ENCODE results near the gene ITPR1. TPM values are rescaled to one million over a fixed set of nuclear protein-coding genes. Genes with fewer than 3 reads are reported as not detected.

The ITPR1 gene
- polyA plus RNA-seq, 1 donor from 2014 or later = 2.1 TPM

DNA sequence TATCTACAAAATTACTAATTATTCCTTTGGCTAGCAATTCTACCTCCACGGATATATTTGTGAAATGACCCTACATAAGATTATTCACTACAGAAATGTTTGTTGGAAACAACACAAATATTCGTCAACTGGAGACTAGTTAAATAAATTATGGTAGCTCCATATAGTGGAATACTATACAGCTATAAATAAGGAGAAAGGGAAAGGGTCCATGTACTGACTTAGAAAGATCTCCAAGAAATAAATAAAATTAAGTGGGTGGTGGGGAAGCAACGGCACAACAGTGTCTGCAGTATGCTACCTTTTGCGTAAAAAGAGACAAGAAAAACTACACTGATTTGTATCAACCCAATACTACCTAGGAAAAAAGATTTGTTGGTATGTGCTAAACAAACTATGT lies 389.4 kb downstream of the ITPR1 start:
- no peak overlapping the region for H3K27ac ChIP-seq (ENCODE audit: low read length)
- no peaks in the 10 kb centered on the region for H3K79me2 ChIP-seq (replicated peaks; ENCODE audit: insufficient read depth, low read length)
- H3K9me2 ChIP-seq (ENCODE audit: insufficient read depth, low read length) = no peaks in the 10 kb centered on the region
- no peak overlapping the region for H2AFZ ChIP-seq (ENCODE audit: low read depth, low read length)
- no peaks in the 10 kb centered on the region for H3K27me3 ChIP-seq (ENCODE audit: insufficient read depth, low read depth, low read length)
- H3K36me3 ChIP-seq (ENCODE audit: insufficient read depth, low read length) = no peaks in the 10 kb centered on the region
- no peak overlapping the region for H3K9ac ChIP-seq (ENCODE audit: low read length)
- H4K20me1 ChIP-seq (ENCODE audit: insufficient read depth) = no peaks in the 10 kb centered on the region
- no peaks in the 10 kb centered on the region for H3K9me3 ChIP-seq (ENCODE audit: low read length)
- TF ChIP-seq MXI1 (conservative IDR thresholded peaks at IDR 0.05; ENCODE audit: poor library complexity, severe bottlenecking) (no peak), RAD21 (conservative IDR thresholded peaks at IDR 0.05) (no peak), EZH2 (IDR thresholded peaks at IDR 0.05; ENCODE audit: borderline replicate concordance, insufficient read depth, low read length, poor library complexity, severe bottlenecking) (no peak), TAF1 (IDR thresholded peaks at IDR 0.05; ENCODE audit: low read depth) (no peak), EP300 (conservative IDR thresholded peaks at IDR 0.05; ENCODE audit: poor library complexity, severe bottlenecking) (no peak), POLR2AphosphoS5 (IDR thresholded peaks at IDR 0.05) (no peak), SMC3 (conservative IDR thresholded peaks at IDR 0.05; ENCODE audit: poor library complexity) (no peak)
- TF ChIP-seq, protein P1, sequence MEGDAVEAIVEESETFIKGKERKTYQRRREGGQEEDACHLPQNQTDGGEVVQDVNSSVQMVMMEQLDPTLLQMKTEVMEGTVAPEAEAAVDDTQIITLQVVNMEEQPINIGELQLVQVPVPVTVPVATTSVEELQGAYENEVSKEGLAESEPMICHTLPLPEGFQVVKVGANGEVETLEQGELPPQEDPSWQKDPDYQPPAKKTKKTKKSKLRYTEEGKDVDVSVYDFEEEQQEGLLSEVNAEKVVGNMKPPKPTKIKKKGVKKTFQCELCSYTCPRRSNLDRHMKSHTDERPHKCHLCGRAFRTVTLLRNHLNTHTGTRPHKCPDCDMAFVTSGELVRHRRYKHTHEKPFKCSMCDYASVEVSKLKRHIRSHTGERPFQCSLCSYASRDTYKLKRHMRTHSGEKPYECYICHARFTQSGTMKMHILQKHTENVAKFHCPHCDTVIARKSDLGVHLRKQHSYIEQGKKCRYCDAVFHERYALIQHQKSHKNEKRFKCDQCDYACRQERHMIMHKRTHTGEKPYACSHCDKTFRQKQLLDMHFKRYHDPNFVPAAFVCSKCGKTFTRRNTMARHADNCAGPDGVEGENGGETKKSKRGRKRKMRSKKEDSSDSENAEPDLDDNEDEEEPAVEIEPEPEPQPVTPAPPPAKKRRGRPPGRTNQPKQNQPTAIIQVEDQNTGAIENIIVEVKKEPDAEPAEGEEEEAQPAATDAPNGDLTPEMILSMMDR (IDR thresholded peaks at IDR 0.05; ENCODE audit: poor library complexity, severe bottlenecking) = no peak
- TF ChIP-seq, protein P2, sequence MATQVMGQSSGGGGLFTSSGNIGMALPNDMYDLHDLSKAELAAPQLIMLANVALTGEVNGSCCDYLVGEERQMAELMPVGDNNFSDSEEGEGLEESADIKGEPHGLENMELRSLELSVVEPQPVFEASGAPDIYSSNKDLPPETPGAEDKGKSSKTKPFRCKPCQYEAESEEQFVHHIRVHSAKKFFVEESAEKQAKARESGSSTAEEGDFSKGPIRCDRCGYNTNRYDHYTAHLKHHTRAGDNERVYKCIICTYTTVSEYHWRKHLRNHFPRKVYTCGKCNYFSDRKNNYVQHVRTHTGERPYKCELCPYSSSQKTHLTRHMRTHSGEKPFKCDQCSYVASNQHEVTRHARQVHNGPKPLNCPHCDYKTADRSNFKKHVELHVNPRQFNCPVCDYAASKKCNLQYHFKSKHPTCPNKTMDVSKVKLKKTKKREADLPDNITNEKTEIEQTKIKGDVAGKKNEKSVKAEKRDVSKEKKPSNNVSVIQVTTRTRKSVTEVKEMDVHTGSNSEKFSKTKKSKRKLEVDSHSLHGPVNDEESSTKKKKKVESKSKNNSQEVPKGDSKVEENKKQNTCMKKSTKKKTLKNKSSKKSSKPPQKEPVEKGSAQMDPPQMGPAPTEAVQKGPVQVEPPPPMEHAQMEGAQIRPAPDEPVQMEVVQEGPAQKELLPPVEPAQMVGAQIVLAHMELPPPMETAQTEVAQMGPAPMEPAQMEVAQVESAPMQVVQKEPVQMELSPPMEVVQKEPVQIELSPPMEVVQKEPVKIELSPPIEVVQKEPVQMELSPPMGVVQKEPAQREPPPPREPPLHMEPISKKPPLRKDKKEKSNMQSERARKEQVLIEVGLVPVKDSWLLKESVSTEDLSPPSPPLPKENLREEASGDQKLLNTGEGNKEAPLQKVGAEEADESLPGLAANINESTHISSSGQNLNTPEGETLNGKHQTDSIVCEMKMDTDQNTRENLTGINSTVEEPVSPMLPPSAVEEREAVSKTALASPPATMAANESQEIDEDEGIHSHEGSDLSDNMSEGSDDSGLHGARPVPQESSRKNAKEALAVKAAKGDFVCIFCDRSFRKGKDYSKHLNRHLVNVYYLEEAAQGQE (IDR thresholded peaks at IDR 0.05; ENCODE audit: borderline replicate concordance) = no peak
- no peaks in the 10 kb centered on the region for H3F3A ChIP-seq (ENCODE audit: insufficient read depth, low read length, poor library complexity, severe bottlenecking)
- H3K4me3 ChIP-seq (ENCODE audit: low read length) = no peak overlapping the region
- H3K4me2 ChIP-seq (ENCODE audit: low read length) = no peak overlapping the region

DNA sequence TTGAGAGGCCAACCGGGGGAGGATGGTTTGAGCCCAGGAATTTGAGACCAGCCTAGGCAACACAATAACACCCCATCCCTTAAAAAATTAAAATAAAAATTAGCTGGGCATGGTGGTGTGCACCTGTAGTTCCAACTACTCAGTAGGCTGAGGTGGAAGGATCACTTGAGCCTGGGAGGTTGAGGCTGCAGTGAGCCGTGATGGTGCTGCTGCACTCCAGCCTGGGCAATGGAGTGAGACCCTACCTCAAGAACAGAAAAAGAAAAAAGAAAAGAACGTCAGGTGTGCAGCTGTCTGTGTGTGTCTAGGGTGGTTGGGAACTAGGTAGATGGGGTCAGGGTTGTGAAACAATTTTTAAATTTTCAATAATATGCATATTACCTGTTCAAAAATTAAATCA lies 389.9 kb downstream of the ITPR1 start:
- TF ChIP-seq EZH2 (IDR thresholded peaks at IDR 0.05; ENCODE audit: borderline replicate concordance, insufficient read depth, low read length, poor library complexity, severe bottlenecking) = no peak
- no peak for TF ChIP-seq EP300 (conservative IDR thresholded peaks at IDR 0.05; ENCODE audit: poor library complexity, severe bottlenecking)
- TF ChIP-seq MXI1 (conservative IDR thresholded peaks at IDR 0.05; ENCODE audit: poor library complexity, severe bottlenecking) = no peak
- TF ChIP-seq RAD21 (conservative IDR thresholded peaks at IDR 0.05) = no peak
- no peak for TF ChIP-seq TAF1 (IDR thresholded peaks at IDR 0.05; ENCODE audit: low read depth)
- TF ChIP-seq, protein P1 (IDR thresholded peaks at IDR 0.05; ENCODE audit: poor library complexity, severe bottlenecking) = no peak
- TF ChIP-seq SMC3 (conservative IDR thresholded peaks at IDR 0.05; ENCODE audit: poor library complexity) = no peak
- TF ChIP-seq, protein P2 (IDR thresholded peaks at IDR 0.05; ENCODE audit: borderline replicate concordance) = no peak
- TF ChIP-seq POLR2AphosphoS5 (IDR thresholded peaks at IDR 0.05) = no peak
- Histone ChIP-seq H3K4me3 (ENCODE audit: low read length) (no peak overlapping the region), H3F3A (ENCODE audit: insufficient read depth, low read length, poor library complexity, severe bottlenecking) (no peaks in the 10 kb centered on the region), H3K27me3 (ENCODE audit: insufficient read depth, low read depth, low read length) (no peaks in the 10 kb centered on the region), H3K4me2 (ENCODE audit: low read length) (no peak overlapping the region), H3K36me3 (ENCODE audit: insufficient read depth, low read length) (no peaks in the 10 kb centered on the region), H3K79me2 (replicated peaks; ENCODE audit: insufficient read depth, low read length) (no peaks in the 10 kb centered on the region), H3K9ac (ENCODE audit: low read length) (no peak overlapping the region), H2AFZ (ENCODE audit: low read depth, low read length) (no peak overlapping the region), H3K9me3 (ENCODE audit: low read length) (no peaks in the 10 kb centered on the region), H4K20me1 (ENCODE audit: insufficient read depth) (no peaks in the 10 kb centered on the region), H3K9me2 (ENCODE audit: insufficient read depth, low read length) (no peaks in the 10 kb centered on the region), H3K27ac (ENCODE audit: low read length) (no peak overlapping the region)

Data from neural cell (in vitro differentiated cells).